ENCODE data around the gene FHOD3.

DNA sequence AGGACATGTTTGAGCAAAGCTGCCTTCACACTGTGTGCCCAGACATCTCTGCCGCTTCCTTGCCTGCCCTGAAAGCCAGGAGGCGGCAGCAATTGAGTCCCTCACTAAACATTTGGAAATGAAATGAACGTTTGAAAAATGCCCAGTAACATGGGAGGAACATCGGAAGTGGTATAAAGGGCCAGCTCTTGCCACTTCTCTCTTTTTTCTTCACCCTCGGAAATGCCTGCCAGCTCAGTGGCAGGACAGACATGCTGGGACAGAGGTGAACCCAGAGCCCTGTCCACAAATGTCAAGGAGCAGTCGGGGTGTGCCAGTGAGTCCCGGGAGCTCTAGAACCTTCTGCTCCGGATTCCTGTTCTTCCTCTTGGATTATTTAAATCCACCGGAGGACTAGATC lies 485.2 kb downstream of the FHOD3 start:
- TF ChIP-seq EGR1 (IDR thresholded peaks at IDR 0.05) (no peak), EP300 (IDR thresholded peaks at IDR 0.05; ENCODE audit: borderline replicate concordance) (no peak), TAF1 (IDR thresholded peaks at IDR 0.05; ENCODE audit: low read depth) (no peak)

Data from Ishikawa (cell line).